Neural cell (in vitro differentiated cells): ENCODE results near the gene MAML2. TPM values are rescaled to one million over a fixed set of nuclear protein-coding genes. Genes with fewer than 3 reads are reported as not detected.

Experiments
- H2AFZ ChIP-seq: fragments of 200-600, 300-800 bp; sonication (generic), shearing (Covaris generic); 2 replicates; pipeline ENCODE4 v1.6.0; 2014; ENCODE audit warnings: low read depth, mild to moderate bottlenecking, antibody characterized with exemption, low read length, moderate library complexity
- H3F3A ChIP-seq: fragments of 200-600 bp; shearing (Covaris generic); 2 replicates; pipeline ENCODE4 v1.6.1; 2016; ENCODE audit warnings: mild to moderate bottlenecking, moderate library complexity, mixed read lengths, antibody characterized with exemption, low read length; ENCODE audit not compliant: insufficient read depth, poor library complexity, severe bottlenecking
- H3K27ac ChIP-seq: fragments of 200-600, 300-800 bp; sonication (generic), shearing (Covaris generic); 2 replicates; pipeline ENCODE4 v1.5.1; 2014; ENCODE audit warnings: mild to moderate bottlenecking, low read length, moderate library complexity
- H3K27me3 ChIP-seq: fragments of 300-800, 200-600 bp; sonication (generic), shearing (Covaris generic); 2 replicates; pipeline ENCODE4 v1.6.0; 2014; ENCODE audit warnings: mild to moderate bottlenecking, low read depth, low read length, moderate library complexity; ENCODE audit not compliant: insufficient read depth
- H3K36me3 ChIP-seq: fragments of 300-800, 200-600 bp; sonication (generic), shearing (Covaris generic); 2 replicates; pipeline ENCODE4 v1.5.1; 2014; ENCODE audit warnings: mild to moderate bottlenecking, antibody characterized with exemption, low read length, moderate library complexity; ENCODE audit not compliant: insufficient read depth
- H3K4me2 ChIP-seq: fragments of 300-800, 200-600 bp; sonication (generic), shearing (Covaris generic); 2 replicates; pipeline ENCODE4 v1.6.0; 2014; ENCODE audit warnings: mild to moderate bottlenecking, low read length
- H3K4me3 ChIP-seq: fragments of 300-800, 200-600 bp; sonication (generic), shearing (Covaris generic); 2 replicates; pipeline ENCODE4 v1.5.1; 2014; ENCODE audit warnings: mild to moderate bottlenecking, low read length, moderate library complexity
- H3K79me2 ChIP-seq: fragments of 200-600 bp; shearing (Covaris generic); replicated peaks from 2 replicates; pipeline ENCODE4 v1.6.0; 2014; ENCODE audit warnings: mild to moderate bottlenecking, low read length, moderate library complexity; ENCODE audit not compliant: insufficient read depth
- H3K9ac ChIP-seq: fragments of 300-800, 200-600 bp; sonication (generic), shearing (Covaris generic); 2 replicates; pipeline ENCODE4 v1.6.1; 2016; ENCODE audit warnings: mild to moderate bottlenecking, low read length, mixed read lengths
- H3K9me2 ChIP-seq: fragments of 200-600 bp; shearing (Covaris generic); 2 replicates; pipeline ENCODE4 v1.6.1; 2016; ENCODE audit warnings: mild to moderate bottlenecking, low read length, mixed read lengths; ENCODE audit not compliant: insufficient read depth
- H3K9me3 ChIP-seq: fragments of 200-600, 300-800 bp; sonication (generic), shearing (Covaris generic); 2 replicates; pipeline ENCODE4 v1.6.1; 2016; ENCODE audit warnings: mild to moderate bottlenecking, mixed run types, low read length, moderate library complexity, mixed read lengths
- H4K20me1 ChIP-seq: fragments of 200-600 bp; shearing (Covaris generic); 2 replicates; pipeline ENCODE4 v1.6.1; 2016; ENCODE audit warnings: mild to moderate bottlenecking, mixed run types; ENCODE audit not compliant: insufficient read depth
- EP300 ChIP-seq: fragments of 450-650 bp; conservative IDR thresholded peaks from 2 replicates; pipeline ENCODE4 v1.6.1; 2014; ENCODE audit warnings: antibody characterized with exemption, mild to moderate bottlenecking, moderate library complexity; ENCODE audit not compliant: poor library complexity, severe bottlenecking
- EZH2 ChIP-seq: fragments of 200-600, 300-800 bp; shearing (Covaris generic), sonication (generic); IDR thresholded peaks from 2 replicates; pipeline ENCODE4 v1.6.1; 2014; ENCODE audit warnings: antibody characterized with exemption, low read length, borderline replicate concordance, mild to moderate bottlenecking; ENCODE audit not compliant: insufficient read depth, poor library complexity, severe bottlenecking
- MXI1 ChIP-seq: fragments of 450-650 bp; conservative IDR thresholded peaks from 2 replicates; pipeline ENCODE4 v1.6.1; 2014; ENCODE audit warnings: antibody characterized with exemption, mild to moderate bottlenecking; ENCODE audit not compliant: poor library complexity, severe bottlenecking
- POLR2AphosphoS5 ChIP-seq: IDR thresholded peaks from 2 replicates; pipeline ENCODE4 v1.6.1; 2012
- RAD21 ChIP-seq: fragments of 450-650 bp; conservative IDR thresholded peaks from 2 replicates; pipeline ENCODE4 v1.6.1; 2014; ENCODE audit warnings: antibody characterized with exemption, mild to moderate bottlenecking, moderate library complexity
- SMC3 ChIP-seq: fragments of 450-650 bp; conservative IDR thresholded peaks from 2 replicates; pipeline ENCODE4 v1.6.1; 2014; ENCODE audit warnings: antibody characterized with exemption, mild to moderate bottlenecking, moderate library complexity; ENCODE audit not compliant: poor library complexity
- TAF1 ChIP-seq: IDR thresholded peaks from 2 replicates; pipeline ENCODE4 v1.6.1; 2012; ENCODE audit warnings: low read depth
- polyA plus RNA-seq: library from polyadenylated mRNA; depleted of rRNA; stranded (reverse); fragments of >200 nt; gene quantifications from 2 replicates; pipeline ENCODE4 v1.2.3, GENCODE V29; 2014
- TF ChIP-seq, protein P1 (sequence below): IDR thresholded peaks from 2 replicates; pipeline ENCODE4 v1.6.1; 2012; ENCODE audit warnings: borderline replicate concordance
- TF ChIP-seq, protein P2 (sequence below): fragments of 450-650 bp; IDR thresholded peaks from 2 replicates; pipeline ENCODE4 v1.5.1; 2014; ENCODE audit warnings: antibody characterized with exemption, mild to moderate bottlenecking, moderate library complexity; ENCODE audit not compliant: poor library complexity, severe bottlenecking

Gene MAML2
- polyA plus RNA-seq, 1 donor from 2014 or later: 3.6 TPM

DNA sequence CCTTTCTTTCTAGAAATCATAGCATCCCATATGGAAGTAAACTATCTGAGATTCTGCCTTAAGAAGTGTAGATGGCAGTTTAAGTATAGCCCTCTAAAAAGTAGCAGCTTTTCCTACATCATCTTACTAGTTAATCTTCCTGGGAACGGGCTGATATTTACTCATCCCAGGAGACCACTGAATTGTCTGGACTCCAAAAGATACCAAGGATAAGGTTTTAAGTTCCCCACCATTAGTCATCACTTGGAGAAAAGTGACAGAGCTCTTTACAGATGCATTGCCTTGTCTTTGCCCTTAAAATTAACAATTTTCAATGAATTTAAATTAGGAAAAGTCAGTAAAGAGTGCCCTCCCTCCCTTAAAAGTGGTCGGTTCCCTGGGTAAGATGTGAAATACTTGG lies 129.5 kb downstream of the MAML2 start:
- Histone ChIP-seq H2AFZ (no peak overlapping the region), H3F3A (no peaks in the 10 kb centered on the region), H3K4me3 (no peak overlapping the region), H3K9me2 (no peaks in the 10 kb centered on the region), H3K9ac (no peak overlapping the region), H3K36me3 (no peaks in the 10 kb centered on the region), H3K79me2 (no peaks in the 10 kb centered on the region), H3K27ac (no peak overlapping the region), H3K9me3 (no peaks in the 10 kb centered on the region), H3K27me3 (no peaks in the 10 kb centered on the region), H3K4me2 (no peak overlapping the region), H4K20me1 (no peaks in the 10 kb centered on the region)
- TF ChIP-seq, protein P1, sequence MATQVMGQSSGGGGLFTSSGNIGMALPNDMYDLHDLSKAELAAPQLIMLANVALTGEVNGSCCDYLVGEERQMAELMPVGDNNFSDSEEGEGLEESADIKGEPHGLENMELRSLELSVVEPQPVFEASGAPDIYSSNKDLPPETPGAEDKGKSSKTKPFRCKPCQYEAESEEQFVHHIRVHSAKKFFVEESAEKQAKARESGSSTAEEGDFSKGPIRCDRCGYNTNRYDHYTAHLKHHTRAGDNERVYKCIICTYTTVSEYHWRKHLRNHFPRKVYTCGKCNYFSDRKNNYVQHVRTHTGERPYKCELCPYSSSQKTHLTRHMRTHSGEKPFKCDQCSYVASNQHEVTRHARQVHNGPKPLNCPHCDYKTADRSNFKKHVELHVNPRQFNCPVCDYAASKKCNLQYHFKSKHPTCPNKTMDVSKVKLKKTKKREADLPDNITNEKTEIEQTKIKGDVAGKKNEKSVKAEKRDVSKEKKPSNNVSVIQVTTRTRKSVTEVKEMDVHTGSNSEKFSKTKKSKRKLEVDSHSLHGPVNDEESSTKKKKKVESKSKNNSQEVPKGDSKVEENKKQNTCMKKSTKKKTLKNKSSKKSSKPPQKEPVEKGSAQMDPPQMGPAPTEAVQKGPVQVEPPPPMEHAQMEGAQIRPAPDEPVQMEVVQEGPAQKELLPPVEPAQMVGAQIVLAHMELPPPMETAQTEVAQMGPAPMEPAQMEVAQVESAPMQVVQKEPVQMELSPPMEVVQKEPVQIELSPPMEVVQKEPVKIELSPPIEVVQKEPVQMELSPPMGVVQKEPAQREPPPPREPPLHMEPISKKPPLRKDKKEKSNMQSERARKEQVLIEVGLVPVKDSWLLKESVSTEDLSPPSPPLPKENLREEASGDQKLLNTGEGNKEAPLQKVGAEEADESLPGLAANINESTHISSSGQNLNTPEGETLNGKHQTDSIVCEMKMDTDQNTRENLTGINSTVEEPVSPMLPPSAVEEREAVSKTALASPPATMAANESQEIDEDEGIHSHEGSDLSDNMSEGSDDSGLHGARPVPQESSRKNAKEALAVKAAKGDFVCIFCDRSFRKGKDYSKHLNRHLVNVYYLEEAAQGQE: no peak
- TF ChIP-seq, protein P2, sequence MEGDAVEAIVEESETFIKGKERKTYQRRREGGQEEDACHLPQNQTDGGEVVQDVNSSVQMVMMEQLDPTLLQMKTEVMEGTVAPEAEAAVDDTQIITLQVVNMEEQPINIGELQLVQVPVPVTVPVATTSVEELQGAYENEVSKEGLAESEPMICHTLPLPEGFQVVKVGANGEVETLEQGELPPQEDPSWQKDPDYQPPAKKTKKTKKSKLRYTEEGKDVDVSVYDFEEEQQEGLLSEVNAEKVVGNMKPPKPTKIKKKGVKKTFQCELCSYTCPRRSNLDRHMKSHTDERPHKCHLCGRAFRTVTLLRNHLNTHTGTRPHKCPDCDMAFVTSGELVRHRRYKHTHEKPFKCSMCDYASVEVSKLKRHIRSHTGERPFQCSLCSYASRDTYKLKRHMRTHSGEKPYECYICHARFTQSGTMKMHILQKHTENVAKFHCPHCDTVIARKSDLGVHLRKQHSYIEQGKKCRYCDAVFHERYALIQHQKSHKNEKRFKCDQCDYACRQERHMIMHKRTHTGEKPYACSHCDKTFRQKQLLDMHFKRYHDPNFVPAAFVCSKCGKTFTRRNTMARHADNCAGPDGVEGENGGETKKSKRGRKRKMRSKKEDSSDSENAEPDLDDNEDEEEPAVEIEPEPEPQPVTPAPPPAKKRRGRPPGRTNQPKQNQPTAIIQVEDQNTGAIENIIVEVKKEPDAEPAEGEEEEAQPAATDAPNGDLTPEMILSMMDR: no peak
- TF ChIP-seq TAF1 (no peak), RAD21 (no peak), EZH2 (no peak), POLR2AphosphoS5 (no peak), EP300 (no peak), SMC3 (no peak), MXI1 (no peak)

DNA sequence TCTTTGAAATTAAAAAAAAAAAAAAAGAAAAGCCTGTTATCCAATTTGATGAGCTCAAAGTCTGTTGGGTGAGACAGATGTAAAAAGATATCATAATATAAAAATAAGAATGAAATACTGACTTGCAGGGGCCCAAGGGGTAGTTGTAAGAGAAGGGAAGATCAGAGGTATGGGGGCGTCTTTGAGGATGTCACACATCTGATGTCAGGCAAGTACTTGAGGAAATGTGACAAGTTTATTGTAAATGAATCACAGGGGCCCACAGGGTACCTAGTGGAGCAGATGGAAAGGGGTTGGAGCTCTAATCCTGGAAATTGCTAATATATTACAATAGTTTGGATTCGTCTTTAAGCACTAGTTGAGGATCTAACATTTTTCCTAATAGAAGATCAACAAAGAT lies 131.6 kb downstream of the MAML2 start:
- Histone ChIP-seq H2AFZ (no peak overlapping the region), H3K79me2 (no peaks in the 10 kb centered on the region), H4K20me1 (no peaks in the 10 kb centered on the region), H3K9ac (no peak overlapping the region), H3F3A (no peaks in the 10 kb centered on the region), H3K27me3 (no peaks in the 10 kb centered on the region), H3K36me3 (no peaks in the 10 kb centered on the region), H3K4me2 (no peak overlapping the region), H3K4me3 (no peak overlapping the region), H3K9me3 (no peaks in the 10 kb centered on the region), H3K9me2 (no peaks in the 10 kb centered on the region), H3K27ac (no peak overlapping the region)
- TF ChIP-seq TAF1 (no peak), EZH2 (no peak)
